Femur (tissue), 1 donor: ENCODE results near the gene RAD51D.
"Not testable (repeated sequence)": the region's sequence is repeated elsewhere in the genome, so short reads cannot be mapped to it uniquely, and the experiment has no call there.

Experiments used
- DNase-seq: peaks from one replicate; pipeline ENCODE4 v3.0.0-alpha.2; 2017

Gene RAD51D

DNA sequence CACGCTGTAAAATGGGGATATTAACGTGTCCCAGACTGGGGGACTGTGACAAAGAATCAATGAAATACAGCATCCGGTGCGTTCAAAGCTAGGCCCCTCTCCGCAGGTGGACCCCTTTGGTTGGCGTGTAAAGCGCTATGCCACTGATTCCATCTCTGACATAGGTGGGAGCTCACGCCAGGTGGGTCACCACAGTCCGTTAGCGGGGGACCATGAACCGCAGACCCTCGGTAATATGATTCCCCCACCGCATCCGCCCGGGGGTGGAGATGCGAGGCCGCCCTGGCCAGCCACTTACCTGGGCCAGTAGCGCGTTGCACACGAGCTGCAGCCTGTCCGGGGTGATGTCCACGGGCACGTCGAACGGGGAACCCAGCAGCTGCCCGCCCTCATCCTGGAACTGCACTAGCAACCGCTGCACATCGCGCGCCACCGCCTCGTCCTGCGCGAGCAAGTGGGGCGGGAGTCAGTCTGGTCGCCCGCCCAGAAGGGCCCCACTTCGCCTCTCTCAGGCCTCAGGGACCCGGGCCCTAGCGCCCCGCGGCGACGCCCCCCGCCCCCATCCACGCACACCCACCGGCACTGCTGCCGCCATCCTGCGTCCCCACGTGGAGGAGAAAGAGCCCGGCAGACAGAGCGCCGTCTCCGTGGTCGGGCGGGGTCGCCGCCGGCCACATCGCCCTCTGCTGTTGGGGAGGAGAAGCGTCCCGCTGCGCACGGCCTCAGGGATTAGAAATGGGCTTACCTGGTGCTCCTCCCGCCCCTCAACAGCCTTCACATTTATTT, 22.2 kb upstream of the RAD51D start, which contains the start of gene NLE1:
TSS of gene NLE1 (minus strand) at position 623 of the 786 bp plus-strand sequence. CDS start at position 595, 28 bp downstream.
- peak; percentile 88 for DNase-seq

DNA sequence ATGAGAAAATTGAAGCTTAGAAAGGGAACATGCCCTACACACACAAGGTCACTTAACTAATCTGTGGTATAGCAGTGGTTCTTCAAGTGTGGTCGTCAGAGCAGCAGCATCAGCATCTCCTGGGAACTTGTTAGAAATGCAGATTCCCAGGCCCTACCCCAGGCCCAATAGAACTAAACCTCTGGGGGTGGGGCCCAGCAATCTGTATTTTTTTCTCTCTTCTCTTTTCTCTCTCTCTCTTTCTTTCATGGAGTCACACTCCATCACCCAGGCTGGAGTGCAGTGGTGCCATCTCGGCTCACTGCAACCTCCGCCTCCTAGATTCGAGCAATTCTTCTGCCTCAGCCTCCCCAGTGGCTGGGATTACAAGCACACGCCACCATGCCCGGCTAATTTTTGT, 18.6 kb upstream of the RAD51D start:
- no peak for DNase-seq

DNA sequence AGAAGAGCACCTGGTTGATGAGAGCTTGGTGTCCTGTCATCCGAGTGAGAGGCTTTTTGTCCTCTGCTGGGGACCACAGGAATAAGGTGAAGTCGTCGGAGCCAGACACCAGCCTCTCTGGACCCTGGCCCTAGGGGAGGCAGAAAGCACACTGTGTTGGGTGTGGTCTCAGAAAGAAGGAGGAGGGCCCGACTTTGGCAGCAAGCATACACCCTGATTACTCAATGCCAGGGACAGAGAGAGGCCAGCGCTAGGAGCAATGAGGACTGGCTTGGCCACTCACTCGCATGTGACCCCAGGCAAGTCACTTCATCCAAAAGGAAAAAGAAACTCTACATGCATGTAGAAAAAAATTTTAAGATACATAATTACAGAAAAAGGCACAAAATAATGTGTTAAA, 15.7 kb upstream of the RAD51D start:
- DNase-seq: no peak

DNA sequence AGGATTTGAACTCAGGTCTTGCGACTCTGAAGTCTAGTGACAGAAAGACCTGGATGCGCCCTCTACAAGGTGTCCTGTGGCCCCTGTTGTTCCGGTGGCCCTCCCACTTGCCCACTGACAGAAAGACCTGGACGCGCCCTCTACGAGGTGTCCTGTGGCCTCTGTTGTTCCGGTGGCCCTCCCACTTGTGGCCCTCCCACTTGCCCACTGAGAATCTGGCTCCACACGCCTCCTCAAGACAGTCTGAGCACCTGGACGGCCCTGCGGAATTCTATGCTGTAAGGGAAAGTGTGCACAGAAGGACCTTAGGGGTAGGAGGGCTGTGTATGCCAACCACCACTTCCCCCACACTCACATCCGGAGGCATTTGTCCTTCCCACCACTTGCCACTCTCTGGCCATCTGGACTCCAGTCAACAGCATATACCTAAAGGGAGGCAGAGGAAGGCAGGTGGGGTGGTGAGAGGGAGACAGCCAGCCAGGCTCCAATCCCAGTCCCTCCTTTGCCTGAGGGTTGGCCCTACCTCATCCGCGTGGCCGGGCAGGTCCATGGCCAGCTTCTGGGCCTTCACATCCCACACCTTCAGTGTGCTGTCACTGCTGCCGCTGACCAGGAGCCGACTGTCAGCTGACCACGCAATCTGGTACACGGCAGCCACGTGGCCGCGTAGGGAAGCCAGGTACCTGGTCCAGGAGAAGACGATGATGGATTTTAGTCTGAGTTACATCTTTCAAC, 13.3 kb upstream of the RAD51D start:
- no peak for DNase-seq

DNA sequence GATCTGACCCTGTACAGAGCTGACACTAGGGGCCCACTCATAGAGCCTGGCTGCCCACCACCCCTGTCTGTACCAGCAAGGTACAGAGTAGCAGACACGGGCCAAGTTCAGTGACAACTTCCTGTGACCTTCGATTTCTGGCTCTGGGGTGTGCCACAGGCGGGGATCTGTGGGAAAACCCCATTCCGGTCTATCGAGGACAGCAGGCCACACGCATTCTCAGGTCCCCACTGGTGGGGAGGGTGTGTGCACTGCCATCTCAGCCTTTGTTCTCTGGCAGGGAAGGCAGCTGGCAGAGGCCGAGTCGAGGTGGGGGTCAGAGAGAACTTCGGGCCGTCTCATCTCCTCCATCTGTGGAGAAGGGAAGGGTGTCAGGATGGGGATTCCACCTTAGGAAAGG, 12.4 kb upstream of the RAD51D start:
- no peak for DNase-seq

DNA sequence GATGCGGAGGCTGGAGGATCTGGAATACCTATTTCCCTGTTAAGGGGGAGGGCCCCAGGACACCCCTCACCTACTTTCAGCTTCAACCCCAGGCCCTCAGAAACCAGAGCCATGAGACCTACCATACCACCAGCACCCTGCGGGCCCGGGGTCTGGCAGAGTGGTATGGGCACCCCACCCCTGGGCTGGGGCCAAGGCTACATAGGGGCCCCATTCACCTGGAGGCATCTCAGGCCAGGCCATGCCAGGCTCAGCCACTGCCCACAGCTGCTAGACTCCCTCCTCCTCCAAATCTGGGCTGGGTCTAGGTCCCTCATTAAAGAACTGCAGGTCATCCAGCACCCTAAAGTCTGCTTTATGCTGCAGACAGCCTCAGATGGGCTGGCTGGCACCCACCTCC, 10.7 kb upstream of the RAD51D start:
- DNase-seq: no peak

DNA sequence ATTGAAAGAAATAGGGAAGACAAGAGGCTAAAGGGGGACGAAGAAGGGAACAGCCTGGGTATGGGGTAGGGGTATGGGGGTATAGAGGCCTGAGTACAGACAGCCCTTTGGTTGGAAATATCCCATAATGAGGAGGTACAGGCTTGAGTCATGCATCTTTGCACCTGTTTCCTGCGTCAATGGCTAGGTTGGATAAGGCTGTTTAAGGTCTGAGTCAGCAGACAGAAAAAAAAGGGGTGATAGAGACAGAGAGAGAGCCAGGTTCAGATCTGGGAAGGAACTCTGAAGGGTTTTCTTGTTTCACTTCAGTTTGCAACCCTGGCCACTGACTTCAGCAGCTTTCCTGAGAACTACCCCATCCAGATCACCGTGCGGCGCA, 10.3 kb upstream of the RAD51D start:
- DNase-seq: no peak

DNA sequence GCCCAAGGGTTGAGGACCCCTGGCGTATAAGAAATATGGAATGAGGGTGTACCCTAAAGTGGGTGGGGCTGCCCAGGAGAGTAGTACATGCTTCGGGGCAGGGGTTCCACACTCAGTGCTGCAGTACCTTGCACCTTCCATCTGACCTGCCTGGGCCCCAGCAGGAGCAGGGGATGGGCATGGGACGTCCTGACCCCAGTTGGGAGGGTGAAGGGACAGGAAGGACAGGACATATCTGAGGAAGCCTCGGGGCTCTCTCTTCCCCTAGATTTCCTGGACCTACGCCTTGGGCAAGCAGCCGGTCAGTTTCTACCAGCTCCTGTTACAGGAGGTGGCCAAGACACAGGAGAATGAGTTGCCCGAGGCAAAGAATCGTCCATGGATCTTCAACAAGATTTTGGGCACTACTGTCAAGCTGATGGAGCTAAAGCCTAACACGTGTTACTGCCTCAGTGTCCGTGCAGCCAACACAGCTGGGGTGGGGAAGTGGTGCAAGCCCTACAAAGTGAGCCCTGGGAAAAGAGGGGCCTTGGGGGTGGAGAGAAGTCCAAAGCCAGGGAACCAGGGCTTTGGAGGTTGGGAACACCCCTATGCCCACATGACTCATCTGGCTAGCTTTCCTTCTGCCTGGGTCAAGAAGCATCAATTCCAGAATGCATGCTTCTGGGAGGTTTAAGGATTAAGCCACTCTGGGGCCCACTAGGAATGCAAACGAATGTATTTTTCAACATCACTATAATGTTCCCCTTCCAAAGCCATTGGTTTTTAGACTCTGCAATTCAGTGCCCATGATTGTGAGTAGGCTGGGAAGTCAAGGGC, 9.7 kb upstream of the RAD51D start:
- DNase-seq: no peak

DNA sequence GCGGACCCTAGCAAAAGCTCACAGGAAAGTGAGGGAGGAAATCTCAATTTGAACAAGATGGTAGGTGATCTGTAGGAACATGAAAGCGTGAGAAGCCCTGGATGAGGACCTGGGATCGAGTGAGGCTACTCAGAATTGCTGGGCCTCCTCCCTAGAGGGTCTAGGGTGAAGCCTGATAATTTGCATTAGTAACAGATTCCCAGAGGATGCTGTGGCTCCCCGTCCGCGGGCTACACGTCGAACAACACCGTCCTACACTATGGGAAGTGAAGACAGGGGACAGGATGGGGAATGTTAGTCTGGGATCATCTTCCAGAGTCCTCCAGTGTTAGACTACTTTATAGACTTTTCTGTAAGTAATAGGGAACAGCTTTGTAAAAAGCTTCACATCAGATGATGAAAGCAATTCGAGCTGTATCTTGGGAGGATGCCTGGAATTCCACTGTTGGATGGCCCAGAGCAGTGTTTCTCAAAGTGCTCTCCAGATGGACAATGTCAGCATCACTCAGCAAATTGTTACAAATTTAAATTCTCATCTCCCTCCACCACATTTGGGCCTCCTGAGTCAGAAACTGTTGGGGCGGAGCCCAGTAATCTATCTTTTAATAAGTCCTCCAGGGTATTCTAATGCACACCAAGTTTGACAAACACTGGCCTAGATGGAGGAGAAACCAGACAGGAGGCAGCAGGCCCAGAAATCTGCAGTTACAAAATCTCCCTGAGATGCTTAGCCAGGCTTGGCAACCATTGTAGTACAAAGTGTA, 8.3 kb upstream of the RAD51D start:
- no peak for DNase-seq

DNA sequence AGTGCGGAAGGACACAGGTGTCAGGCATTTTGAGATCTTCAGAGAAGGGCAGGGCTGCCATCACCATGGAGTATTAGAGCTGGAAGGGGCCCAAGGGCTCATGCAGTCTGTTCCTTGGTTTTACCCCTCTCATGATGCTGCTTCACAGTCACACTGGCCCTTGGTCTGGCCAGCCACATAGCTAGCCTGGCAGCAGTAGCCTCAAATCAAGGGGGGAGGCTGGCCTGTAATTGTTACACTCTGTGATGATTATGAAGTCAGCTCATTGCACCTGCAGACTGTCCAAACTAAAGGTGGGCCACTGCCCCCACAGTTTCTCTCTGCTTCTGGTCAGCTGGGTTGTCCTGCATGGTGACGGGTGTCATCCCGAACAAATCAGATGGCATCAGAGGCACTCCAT, 1.7 kb upstream of the RAD51D start, which contains the start of gene FNDC8:
TSS of gene FNDC8 (plus strand) at position 301 of the 400 bp plus-strand sequence. CDS start at position 380, 79 bp downstream.
- DNase-seq: no peak

DNA sequence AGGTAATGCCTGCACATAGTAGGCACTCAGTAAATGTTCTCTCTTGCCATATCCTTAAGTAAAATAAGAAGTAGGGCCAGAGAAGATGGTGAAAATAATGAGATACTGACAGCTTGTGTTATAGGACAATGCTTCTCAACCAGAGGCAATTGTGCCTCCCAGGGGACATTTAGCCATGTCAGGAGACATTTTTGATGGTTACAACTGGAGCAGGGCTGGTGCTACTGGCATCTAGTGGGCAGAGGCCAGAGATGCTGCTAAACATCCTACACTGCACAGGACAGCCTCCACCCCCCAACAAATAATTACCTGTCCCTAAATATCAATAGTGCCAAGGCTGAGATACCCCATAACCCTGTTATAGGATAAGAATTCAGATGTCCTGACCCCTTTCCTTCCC, 1.7 kb downstream of the RAD51D start:
- no peak for DNase-seq

DNA sequence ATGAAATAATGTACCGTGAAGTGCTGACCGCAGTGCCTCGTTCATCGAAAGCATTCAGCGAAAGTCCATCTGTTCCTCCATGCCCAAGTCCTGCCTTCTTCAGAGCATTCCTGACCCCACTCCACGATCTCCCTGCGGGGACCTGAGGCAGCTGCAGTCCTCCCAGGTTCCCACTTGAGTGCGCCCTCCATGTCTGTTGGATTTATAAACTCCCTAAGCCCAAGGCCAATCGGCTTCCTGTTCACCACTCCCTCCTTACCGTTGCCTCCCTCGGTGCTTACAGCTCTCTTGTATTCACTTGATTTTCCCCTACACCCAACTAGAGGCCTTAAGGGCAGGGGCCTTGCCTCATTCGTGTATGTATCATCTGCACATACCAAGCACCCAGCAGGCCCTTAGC, 2.8 kb downstream of the RAD51D start:
- no peak for DNase-seq

DNA sequence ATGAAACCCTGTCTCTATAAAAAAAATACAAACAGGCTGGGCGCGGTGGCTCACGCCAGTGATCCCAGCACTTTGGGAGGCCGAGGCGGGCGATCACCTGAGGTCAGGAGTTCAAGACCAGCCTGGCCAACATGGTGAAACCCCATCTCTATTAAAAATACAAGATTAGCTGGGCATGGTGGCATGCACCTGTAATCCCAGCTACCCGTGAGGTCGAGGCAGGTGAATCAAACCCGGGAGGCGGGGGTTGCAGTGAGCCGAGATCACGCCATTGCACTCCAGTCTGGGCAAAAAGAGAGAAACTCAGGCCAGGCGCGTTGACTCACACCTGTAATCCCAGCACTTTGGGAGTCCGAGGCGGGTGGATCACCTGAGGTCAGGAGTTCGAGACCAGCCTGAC, 8.9 kb downstream of the RAD51D start:
- not testable (repeated sequence) for DNase-seq

DNA sequence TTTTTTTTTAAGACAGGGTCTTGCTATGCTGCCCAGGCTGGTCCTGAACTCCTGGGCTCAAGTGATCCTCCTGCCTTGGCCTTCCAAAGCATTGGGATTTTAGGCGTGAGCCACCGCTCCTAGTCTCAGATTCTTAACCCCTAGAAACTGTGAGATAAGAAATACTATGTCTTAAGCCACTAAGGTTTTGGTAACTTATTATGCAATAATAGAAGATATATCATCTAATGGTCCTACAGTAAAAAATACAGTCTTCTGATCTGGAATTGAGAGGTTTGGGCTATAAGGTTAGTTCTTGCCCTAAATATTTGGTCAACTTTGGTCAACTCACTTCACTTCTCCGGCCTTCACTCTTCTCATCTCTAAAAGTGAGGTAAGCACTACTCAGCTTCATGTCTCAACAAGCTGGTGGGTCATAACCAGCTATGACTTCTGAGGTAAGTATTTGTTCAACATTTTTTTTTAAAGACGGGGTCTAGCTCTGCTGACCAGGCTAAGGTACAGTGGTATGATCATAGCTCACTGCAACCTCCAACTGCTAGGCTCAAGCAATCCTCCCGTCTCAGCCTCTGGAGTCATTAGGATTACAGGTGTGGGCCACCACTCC, 14.7 kb downstream of the RAD51D start:
- DNase-seq: no peak

DNA sequence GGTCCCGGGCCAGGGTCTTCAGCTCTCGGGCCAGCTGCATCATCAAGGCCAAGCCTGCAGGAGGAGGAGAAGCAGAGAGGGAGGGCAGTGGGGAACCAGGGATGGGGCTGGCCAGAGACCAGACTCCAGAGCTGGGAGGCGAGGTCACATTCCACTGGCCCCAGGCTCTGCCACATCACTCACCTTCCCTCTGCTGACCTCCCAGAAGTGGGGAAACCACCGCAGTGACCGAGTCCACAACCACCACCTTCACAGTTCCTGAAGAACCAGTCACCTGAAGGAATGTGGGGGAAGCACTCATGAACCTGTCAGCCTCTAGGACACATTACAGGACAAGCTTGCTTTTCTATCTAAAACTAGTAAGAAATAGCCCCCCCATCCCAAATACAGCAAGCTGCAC, 16.4 kb downstream of the RAD51D start:
- no peak for DNase-seq

DNA sequence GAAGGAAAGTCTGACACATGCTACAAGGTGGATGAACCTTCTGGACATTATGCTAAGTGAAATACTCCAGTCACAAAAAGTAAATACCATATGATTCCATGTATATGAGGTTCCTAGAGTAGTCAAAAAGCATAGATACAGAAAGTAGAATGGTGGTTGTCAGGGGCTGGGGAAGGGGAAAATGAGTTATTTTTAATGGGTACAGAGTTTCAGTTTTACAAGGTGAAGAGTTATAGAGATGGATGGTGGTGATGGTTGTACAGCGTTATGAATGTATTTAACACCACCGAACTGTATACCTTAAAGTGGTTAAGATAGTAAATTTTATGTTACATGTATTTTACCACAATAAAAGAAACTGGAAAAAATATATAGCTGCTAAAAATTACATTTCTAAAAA, 17.9 kb downstream of the RAD51D start:
- no peak for DNase-seq

DNA sequence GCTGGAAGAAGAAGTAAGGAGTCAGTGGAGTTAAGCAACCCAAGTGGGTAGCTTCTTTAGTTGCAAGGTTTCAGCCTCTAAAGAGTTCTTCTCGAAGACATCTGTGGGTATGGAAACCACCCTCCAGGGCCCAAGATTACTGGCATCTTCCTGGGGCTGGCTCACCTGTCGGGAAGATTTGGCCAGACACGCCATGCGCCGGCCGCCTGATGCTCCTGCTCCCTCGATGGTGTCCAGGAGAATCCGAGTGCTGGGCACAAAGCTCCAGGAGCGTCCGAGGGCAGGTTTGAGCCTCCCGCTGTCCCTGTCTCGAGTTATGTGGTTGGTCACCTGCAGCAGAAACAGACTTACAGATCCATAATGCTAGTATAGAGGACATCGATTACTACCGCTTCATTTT, 18.6 kb downstream of the RAD51D start:
- DNase-seq: no peak

DNA sequence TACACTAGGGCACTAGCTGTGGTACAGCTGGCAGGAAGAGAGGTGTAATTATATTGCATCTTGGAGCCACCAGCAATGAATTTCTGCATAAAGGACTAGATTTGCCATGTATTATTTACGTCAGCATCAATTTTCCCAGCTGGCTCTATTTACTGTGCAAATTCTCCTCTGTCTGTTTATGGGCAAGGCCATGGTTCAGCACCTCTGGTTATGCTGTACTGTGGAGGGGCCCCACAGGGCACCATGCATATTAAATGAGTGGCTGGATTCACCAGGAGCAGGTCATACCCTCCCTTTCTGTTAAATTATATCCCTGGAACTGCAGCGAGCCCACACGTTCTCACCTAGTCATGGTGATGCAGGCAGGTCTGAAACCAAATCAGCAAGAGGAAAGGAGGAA, 19.8 kb downstream of the RAD51D start:
- no peak for DNase-seq

DNA sequence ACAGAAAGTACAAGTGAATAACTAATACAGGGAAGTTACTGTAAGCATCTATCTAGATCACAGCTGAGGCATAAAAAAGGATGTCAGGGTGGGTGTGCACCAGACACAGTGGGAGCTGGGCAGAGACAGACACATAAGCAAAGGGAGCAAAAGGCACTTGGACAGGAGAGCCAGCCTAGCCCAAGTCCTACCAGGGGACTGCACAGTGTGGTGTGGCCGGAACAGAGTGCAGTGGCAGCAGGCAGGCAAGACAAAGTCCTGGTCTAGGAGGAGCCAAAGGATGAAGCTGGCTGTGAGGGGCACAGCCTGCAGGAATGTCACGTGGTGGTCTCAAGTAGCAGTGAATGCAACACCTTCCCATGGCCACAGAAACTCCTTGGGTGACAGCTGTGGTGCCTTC, 21.9 kb downstream of the RAD51D start:
- no peak for DNase-seq

DNA sequence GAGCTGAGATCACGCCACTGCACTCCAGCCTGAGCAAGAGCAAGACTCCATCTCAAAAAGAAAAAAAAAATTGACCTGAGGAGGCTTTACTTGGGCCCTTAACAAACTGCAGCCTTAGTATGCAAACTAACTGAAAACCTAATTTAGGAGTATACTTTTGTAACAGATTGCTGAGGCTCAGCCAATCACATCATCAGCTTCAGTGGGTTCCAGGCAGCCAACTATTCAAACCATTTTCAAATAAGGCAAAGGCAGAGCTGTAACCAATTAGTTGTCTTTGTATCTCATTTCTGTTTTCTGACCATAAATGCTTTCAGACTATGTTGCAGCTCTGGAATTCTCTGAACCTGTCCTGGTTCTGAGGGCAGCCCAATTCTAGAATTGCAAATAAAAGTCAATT, 23.9 kb downstream of the RAD51D start:
- DNase-seq: no peak

DNA sequence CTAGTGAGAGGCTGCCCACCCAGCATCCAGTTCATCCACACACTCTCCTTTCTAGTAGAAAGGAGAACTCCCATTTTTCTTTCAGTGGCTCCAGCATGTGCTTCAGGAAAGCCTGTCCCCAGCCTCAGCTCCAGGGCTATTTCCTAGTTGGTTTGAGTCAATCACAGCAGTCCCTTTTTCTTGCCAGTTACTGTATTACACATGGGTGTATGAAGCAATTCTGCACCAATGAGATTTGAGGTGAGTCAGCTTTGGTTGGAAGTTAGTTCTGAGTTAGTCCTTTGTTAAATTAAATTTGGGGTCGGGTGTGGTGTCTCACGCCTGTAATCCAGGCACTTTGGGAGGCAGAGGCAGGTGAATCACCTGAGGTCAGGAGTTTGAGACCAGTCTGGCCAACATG, 24.8 kb downstream of the RAD51D start:
- DNase-seq: no peak

DNA sequence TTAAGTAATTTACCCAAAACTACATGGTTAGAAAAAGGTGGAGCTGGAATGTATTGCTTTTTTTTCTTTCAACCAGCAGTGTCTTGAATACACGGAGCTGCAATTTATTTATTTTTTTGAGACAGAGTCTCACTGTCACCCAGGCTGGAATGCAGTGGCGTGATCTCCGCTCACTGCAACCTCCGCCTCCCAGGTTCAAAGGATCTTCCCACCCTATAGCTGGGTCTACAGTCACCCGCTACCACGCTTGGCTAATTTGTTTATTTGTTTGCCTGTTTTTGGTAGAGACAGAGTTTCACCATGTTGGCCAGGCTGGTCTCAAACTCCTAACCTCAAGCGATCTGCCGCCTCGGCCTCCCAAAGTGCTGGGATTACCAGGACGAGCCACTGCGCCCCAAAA, 29.0 kb downstream of the RAD51D start:
- DNase-seq: not testable (repeated sequence)
